GM19238 (cell line): ENCODE results near the gene ARL6IP4.

Source experiments
- DNase-seq: peaks from one replicate; pipeline ENCODE4 v3.0.0; 2011; ENCODE audit warnings: low spot score; ENCODE audit not compliant: insufficient read length

ARL6IP4 gene

GRCh38 chr12:122990961-122991622 is 10.6 kb downstream of the ARL6IP4 start:
- no peak for DNase-seq

GRCh38 chr12:122991623-122992275 is 11.3 kb downstream of the ARL6IP4 start:
- no peak for DNase-seq

- no peak for DNase-seq
Observed at GRCh38 chr12:122992386-122992785, 11.9 kb downstream of the ARL6IP4 start.

GRCh38 chr12:122994140-122994675 is 13.7 kb downstream of the ARL6IP4 start:
- no peak for DNase-seq

GRCh38 chr12:122994781-122995502 is 14.5 kb downstream of the ARL6IP4 start:
- DNase-seq, result no peak

GRCh38 chr12:122995503-122996187 is 15.2 kb downstream of the ARL6IP4 start:
- DNase-seq, result no peak

DNA sequence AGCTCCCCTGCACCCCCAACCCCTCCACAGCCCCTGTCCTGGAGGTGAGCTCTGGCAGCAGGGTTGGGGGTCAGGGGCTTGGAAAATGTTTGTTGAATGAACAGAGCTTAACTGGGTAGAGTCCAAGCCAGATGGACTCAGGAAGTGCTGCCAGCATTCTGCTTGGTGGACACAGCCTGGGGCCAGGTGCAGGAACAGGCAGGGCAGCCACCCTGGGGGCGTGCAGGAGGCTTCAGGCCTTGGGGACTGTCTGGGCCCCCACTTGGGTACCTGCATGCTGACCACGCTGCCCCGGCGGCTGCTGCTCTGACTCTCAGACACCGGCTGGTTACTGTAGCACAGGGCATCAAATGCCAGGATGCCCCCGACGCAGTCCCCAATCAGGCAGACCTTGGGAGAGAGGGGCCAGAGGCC is 15.7 kb downstream of the ARL6IP4 start:
- no peak for DNase-seq

GRCh38 chr12:122996621-122997342 is 16.3 kb downstream of the ARL6IP4 start:
- DNase-seq, result no peak

- DNase-seq, result no peak
Observed at GRCh38 chr12:122997343-122998250, 17.1 kb downstream of the ARL6IP4 start.

- DNase-seq, result no peak
Observed at GRCh38 chr12:122998316-122998715, 17.8 kb downstream of the ARL6IP4 start.

DNA sequence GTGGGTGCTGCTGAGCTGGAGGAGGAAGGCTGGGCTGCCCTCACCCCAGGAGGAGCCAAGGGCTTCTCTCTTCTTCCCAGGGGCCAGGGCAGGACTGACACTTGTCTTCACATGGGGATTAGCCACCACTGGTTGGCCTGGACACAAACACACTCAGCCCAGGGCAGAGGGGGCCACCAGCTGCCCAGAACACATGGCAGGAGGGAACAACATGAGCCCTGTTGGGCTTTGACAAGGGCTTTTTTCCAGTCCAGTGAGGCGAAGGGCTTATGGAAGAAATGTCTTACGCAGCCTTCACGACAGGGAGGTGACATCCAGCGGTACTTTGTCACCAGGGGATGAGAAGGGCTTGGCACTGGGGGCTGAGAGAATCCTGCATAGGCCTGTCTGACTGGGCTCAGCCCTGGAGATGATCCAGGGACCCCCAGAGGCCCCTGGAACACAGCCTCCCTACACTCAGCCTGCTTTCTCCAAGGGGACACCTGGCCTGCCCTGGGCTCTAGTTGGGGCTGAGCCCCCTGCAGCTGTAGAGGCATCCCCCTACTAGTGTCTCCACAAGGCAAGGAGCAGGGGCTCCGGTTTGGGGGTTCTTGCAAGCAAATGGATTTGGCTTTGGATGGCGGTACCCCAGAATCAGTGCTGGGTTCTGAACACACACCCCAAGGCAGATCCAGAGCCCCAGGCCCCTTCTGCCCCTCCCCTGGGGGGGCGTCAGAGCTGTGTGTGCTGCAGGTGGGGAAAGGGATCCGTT is 18.9 kb downstream of the ARL6IP4 start:
- no peak for DNase-seq

DNA sequence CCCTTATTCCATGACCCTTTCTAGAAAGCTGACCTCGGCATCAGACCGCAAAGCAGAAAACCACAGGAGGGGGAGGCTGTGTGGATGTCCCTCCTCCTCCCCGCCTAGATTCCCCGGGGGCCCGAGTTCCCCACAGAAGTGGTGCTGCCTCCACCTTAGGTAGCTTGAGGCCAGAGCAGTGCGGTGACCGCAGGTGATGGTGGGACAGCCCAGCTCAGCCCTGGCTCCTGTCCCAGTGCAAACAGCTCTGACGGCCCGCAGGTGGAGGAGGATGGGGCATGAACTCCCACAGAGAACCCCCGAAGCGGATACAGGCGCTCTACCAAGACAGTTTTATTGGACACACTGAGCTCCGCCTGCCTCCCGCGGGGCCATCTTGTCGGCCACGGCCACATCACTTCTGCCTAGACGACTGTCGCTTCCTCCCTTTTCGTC is 19.5 kb downstream of the ARL6IP4 start:
- DNase-seq, result no peak

DNA sequence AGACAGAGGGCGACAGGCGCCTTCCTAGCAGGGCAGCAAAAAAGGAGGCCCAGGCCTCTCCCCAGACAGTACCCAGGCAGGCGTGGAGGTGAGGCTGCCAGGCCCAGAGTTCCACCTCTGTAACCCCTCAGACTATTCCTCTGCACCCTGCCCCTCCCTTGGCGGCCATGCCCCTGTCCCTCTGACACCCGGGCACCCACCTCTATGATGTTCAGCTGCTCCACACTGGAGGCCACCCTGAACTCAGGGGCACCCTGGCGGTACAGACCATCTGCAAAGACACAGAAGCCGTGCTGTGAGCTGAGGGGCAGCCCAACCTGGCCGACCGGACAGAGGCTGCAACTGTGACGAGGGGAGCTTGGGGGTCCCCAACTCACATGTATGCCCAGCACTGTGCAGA is 20.1 kb downstream of the ARL6IP4 start:
- no peak for DNase-seq

GRCh38 chr12:123001464-123001863 is 21.0 kb downstream of the ARL6IP4 start:
- no peak for DNase-seq

- no peak for DNase-seq
Observed at GRCh38 chr12:123003257-123003656, 22.8 kb downstream of the ARL6IP4 start.

GRCh38 chr12:123004287-123004686 is 23.8 kb downstream of the ARL6IP4 start:
- no peak for DNase-seq

DNA sequence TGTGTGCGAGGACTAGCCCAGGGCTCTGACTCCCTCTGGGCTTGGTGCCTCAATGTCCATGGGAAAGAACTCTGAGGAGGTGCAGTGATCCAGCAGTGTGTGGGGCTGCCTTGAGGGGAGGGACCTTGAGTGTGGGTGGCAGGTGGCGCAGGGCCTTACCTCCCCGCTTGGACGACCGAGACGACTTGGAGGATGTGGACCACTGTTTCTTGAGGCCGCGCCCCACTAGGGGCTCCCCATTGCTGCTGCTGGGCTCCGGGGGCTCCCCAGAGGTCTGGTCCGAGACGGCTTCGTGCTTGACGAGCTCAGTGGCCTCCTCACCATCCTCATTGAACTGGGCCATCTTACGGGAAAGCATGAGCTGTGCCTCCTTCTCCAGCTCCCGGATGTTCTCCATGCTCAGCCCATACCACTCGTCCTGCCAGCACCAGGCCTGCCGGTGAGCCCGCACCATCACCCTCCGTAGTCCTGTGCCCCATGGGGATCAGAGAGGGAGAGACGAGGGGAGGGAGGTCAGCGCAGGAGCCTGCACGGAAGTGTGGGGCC is 24.7 kb downstream of the ARL6IP4 start:
- DNase-seq, result no peak

DNA sequence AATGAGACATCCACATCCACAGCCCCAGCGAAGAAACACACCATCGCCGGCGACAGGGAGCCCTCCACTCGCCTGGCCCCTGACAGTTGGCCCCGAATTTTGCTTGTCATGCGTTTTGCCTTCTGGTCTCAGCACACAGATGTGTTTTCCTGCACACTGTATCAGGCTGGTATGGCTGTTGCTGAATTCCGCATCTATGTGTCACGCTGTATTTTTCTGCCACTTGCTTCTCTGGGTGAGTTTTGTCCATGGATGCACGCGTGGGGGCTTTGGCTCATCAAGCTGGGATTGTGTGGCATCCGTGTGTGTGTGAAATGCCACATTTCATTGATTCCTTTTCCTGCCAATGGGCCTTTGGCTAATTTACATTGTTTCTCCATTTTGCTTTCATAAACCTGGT is 26.5 kb downstream of the ARL6IP4 start:
- DNase-seq, result no peak

- no peak for DNase-seq
Observed at GRCh38 chr12:123010110-123010509, 29.6 kb downstream of the ARL6IP4 start.
